GM21737 (cell line): Measurements from ENCODE around the gene ATP5ME.
"Not testable (repeated sequence)": the region's sequence is repeated elsewhere in the genome, so short reads cannot be mapped to it uniquely, and the experiment has no call there.

Source experiments
- ATAC-seq: cut with Tn5 transposase; IDR thresholded peaks from one replicate; pipeline ENCODE4 v1.9.1; 2021; ENCODE audit warnings: mild to moderate bottlenecking, moderate library complexity; ENCODE audit not compliant: unreplicated experiment

Gene ATP5ME

GRCh38 chr4:636628-637159, 37.4 kb downstream of the ATP5ME start:
- ATAC-seq: no peak

- no peak for ATAC-seq
Measured at GRCh38 chr4:635851-636627, 38.0 kb downstream of the ATP5ME start.

- not testable (repeated sequence) for ATAC-seq
Measured at GRCh38 chr4:635066-635835, 38.8 kb downstream of the ATP5ME start.

GRCh38 chr4:634599-634985, 39.5 kb downstream of the ATP5ME start:
- ATAC-seq: no peak

- no peak for ATAC-seq
Measured at GRCh38 chr4:633976-634598, 40.0 kb downstream of the ATP5ME start.

- no peak for ATAC-seq
Measured at GRCh38 chr4:633406-633805, 40.7 kb downstream of the ATP5ME start.

- no peak for ATAC-seq
Measured at GRCh38 chr4:632926-633325, 41.1 kb downstream of the ATP5ME start.

GRCh38 chr4:632196-632790, 41.8 kb downstream of the ATP5ME start:
- ATAC-seq: no peak

GRCh38 chr4:630656-631055, 43.4 kb downstream of the ATP5ME start:
- ATAC-seq: no peak

- ATAC-seq: no peak
Measured at GRCh38 chr4:629915-630641, 44.0 kb downstream of the ATP5ME start.

GRCh38 chr4:629636-629914, 44.5 kb downstream of the ATP5ME start:
- ATAC-seq: no peak

GRCh38 chr4:628821-629635, 45.0 kb downstream of the ATP5ME start:
- ATAC-seq: no peak

- no peak for ATAC-seq
Measured at GRCh38 chr4:628311-628741, 45.8 kb downstream of the ATP5ME start.

- no peak for ATAC-seq
Measured at GRCh38 chr4:627347-628125, 46.5 kb downstream of the ATP5ME start.

- ATAC-seq: no peak
Measured at GRCh38 chr4:626201-627091, 47.6 kb downstream of the ATP5ME start.

GRCh38 chr4:625631-626161, 48.4 kb downstream of the ATP5ME start:
- ATAC-seq: no peak

- ATAC-seq: no peak
Measured at GRCh38 chr4:624705-625590, 49.1 kb downstream of the ATP5ME start, which contains the start of gene PDE6B. Gene PDE6B, plus strand, starts transcription at chr4:625573. Its CDS starts 54 bp downstream, at chr4:625627.
